Tibial nerve (tissue), 4 donors: ENCODE measurements around the gene ETV6. TPM values are rescaled to one million over a fixed set of nuclear protein-coding genes. Genes with fewer than 3 reads are reported as not detected.
A peak's percentile ranks its signal among the peaks of the same experiment; 100 is the strongest.

ENCODE experiments used
- DNase-seq, 2 donors: peaks; one replicate each; pipeline ENCODE4 v3.0.0-alpha.2; 2019; ENCODE audit warnings: low spot score in 2 of 2
- H3K27ac ChIP-seq, 4 donors: fragments of 200-600 bp; sonication (generic) in 3 of 4; one replicate each; pipeline ENCODE4 v1.5.1; 2017 to 2019; ENCODE audit warnings: mild to moderate bottlenecking in 1 of 4
- H3K27me3 ChIP-seq, 2 donors: fragments of 200-600 bp; sonication (generic) in 1 of 2; one replicate each; pipeline versions ENCODE4 v1.5.1 to v1.6.0; 2017 to 2019
- H3K36me3 ChIP-seq, 3 donors: fragments of 200-600 bp; sonication (generic); one replicate each; pipeline ENCODE4 v1.5.1; 2018 to 2019
- H3K4me1 ChIP-seq, 4 donors: fragments of 200-600 bp; sonication (generic) in 3 of 4; one replicate each; pipeline ENCODE4 v1.5.1; 2017 to 2019
- H3K4me3 ChIP-seq, 4 donors: fragments of 200-600 bp; sonication (generic) in 3 of 4; one replicate each; pipeline ENCODE4 v1.5.1; 2017 to 2019; ENCODE audit warnings: mild to moderate bottlenecking in 1 of 4, moderate library complexity in 1 of 4
- H3K9me3 ChIP-seq, 4 donors: fragments of 200-600 bp; sonication (generic) in 3 of 4; one replicate each; pipeline ENCODE4 v1.5.1; 2017 to 2019
- CTCF ChIP-seq, 5 experiments: fragments of 200-600 bp in 3 of 5; fragments of 450-650 bp in 2 of 5; sonication (generic) in 3 of 5; IDR thresholded peaks; one replicate each; pipeline ENCODE4 v1.5.1; 2016 to 2019; ENCODE audit warnings: antibody characterized with exemption in 5 of 5, mild to moderate bottlenecking in 3 of 5, moderate library complexity in 2 of 5
- EP300 ChIP-seq, 2 donors: sonication (generic); formaldehyde crosslinking; IDR thresholded peaks; one replicate each; pipeline ENCODE4 v1.6.1; 2017; ENCODE audit warnings: antibody characterized with exemption in 2 of 2, mild to moderate bottlenecking in 1 of 2
- POLR2A ChIP-seq, 2 donors: fragments of 450-650 bp; IDR thresholded peaks; one replicate each; pipeline ENCODE4 v1.6.1; 2017; ENCODE audit warnings: antibody characterized with exemption in 2 of 2, mild to moderate bottlenecking in 2 of 2, moderate library complexity in 2 of 2
- WGBS, 2 donors: methylation state at CpG; one replicate each; pipeline ENCODE4 v1.1.5; 2018; 5-methylcytosine and 5-hydroxymethylcytosine counted together
- total RNA-seq, 4 donors: library from RNA; depleted of rRNA; stranded (reverse); fragments of >200 nt; gene quantifications; one replicate each; pipeline ENCODE4 v1.1.0, GENCODE V29; 2016

The ETV6 gene
- total RNA-seq, result 10 to 100 TPM in 1 of 4 donors, 1 to 10 TPM in 3; 6.7 to 14.1 (median 8.3) TPM

GRCh38 chr12:11649413-11650285, at the start of gene ETV6:
Gene ETV6, plus strand, starts transcription at chr12:11649674. Its CDS starts 454 bp downstream, at chr12:11650128.
- TF ChIP-seq EP300 (IDR thresholded peaks at IDR 0.05), result peak in 1 of 2 donors; percentile 73
- TF ChIP-seq CTCF (IDR thresholded peaks at IDR 0.05), result no peak
- peak in 1 of 2 donors; percentile 15 for TF ChIP-seq POLR2A (IDR thresholded peaks at IDR 0.05)
- Histone ChIP-seq H3K36me3 (no peaks in the 10 kb centered on the region), H3K27me3 (no peaks in the 10 kb centered on the region), H3K4me1 (peaks cover 0 to 36% (median 22%) of the 10 kb centered on the region in 4 donors), H3K9me3 (no peaks in the 10 kb centered on the region), H3K27ac (peak within 1 kb of the TSS; percentile 93 to 97 (median 94)), H3K4me3 (peak within 1 kb of the TSS; percentile 69 to 86 (median 78))
- 0 to 1% methylated on average over 28 to 76 of the region's 86 CpGs for WGBS, 2 donors
- DNase-seq, result peak; percentile 31 to 74

- 69 to 85% methylated on average over 3 of the region's 3 CpGs for WGBS, 2 donors
- H3K27ac ChIP-seq, result no peak overlapping the region
- TF ChIP-seq POLR2A (IDR thresholded peaks at IDR 0.05) (no peak), CTCF (IDR thresholded peaks at IDR 0.05) (no peak), EP300 (IDR thresholded peaks at IDR 0.05) (no peak)
- no peaks in the 10 kb centered on the region for H3K36me3 ChIP-seq
- no peak overlapping the region for H3K4me3 ChIP-seq
- H3K4me1 ChIP-seq, result no peaks in the 10 kb centered on the region
- DNase-seq, result no peak
- no peaks in the 10 kb centered on the region for H3K27me3 ChIP-seq
- no peaks in the 10 kb centered on the region for H3K9me3 ChIP-seq
Observed at GRCh38 chr12:11600199-11600598, 49.3 kb upstream of the ETV6 start.

GRCh38 chr12:11601647-11602046, 47.8 kb upstream of the ETV6 start:
- Histone ChIP-seq H3K9me3 (no peaks in the 10 kb centered on the region), H3K27me3 (no peaks in the 10 kb centered on the region), H3K4me1 (no peaks in the 10 kb centered on the region), H3K27ac (no peak overlapping the region), H3K36me3 (no peaks in the 10 kb centered on the region), H3K4me3 (no peak overlapping the region)
- WGBS, 2 donors, result 80 to 90% methylated on average over 1 of the region's 1 CpG
- no peak for DNase-seq
- TF ChIP-seq CTCF (IDR thresholded peaks at IDR 0.05) (no peak), EP300 (IDR thresholded peaks at IDR 0.05) (no peak), POLR2A (IDR thresholded peaks at IDR 0.05) (no peak)

DNA sequence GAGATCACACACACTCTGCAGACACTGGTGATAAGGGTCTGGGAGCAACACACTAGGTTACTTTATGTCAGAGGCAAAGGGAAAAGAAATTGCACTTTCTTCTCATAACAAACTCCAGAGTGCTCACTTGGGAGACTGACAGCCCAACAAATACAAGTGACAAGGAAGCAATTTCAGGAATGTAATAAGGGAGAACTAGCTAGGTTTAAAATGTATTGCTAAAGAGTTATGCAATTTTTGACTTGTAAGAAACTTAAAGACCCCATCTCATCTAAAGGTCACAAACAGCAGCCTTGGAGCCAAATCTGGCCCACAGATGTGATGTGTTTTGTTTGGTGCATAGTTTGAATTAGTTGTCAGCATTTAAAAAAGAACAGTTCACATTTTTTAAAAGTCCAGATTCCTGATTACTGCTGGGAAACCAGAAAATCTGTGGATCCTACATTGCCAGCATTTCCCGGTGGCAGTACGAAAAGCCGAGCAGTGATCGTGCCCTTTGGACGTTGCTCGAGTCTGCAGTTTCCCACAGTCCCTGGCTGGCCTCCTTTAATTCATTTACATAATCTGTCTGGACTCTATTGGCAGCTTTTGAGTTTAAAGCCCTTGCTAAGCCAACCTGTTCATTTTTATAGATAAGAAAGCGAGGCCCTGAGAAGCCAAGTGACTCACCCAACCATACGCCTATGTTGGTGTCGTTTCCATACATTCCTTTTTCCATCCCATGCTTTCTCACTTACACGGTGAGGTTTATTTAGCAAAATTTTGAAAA, 42.0 kb upstream of the ETV6 start:
- H3K4me3 ChIP-seq, result no peak overlapping the region
- no peak overlapping the region for H3K27ac ChIP-seq
- DNase-seq, result no peak
- 40 to 43% methylated on average over 10 of the region's 10 CpGs for WGBS, 2 donors
- peaks cover 0 to 12% (median 2%) of the 10 kb centered on the region in 4 donors for H3K4me1 ChIP-seq
- no peaks in the 10 kb centered on the region for H3K36me3 ChIP-seq
- no peaks in the 10 kb centered on the region for H3K9me3 ChIP-seq
- H3K27me3 ChIP-seq, result no peaks in the 10 kb centered on the region
- no peak for TF ChIP-seq POLR2A (IDR thresholded peaks at IDR 0.05)
- no peak for TF ChIP-seq CTCF (IDR thresholded peaks at IDR 0.05)
- no peak for TF ChIP-seq EP300 (IDR thresholded peaks at IDR 0.05)
